Right lobe of liver (tissue), 6 donors: ENCODE data around the gene ZNF687. TPM values are rescaled to one million over a fixed set of nuclear protein-coding genes. Genes with fewer than 3 reads are reported as not detected.

ENCODE experiments used
- ATAC-seq, 4 donors: fragments of 200-7000 bp; cut with Tn5 transposase; one replicate each; pipeline ENCODE4 v1.9.1; 2020; ENCODE audit warnings: mild to moderate bottlenecking in 4 of 4, moderate library complexity in 4 of 4
- DNase-seq, 3 donors: peaks; one replicate each; pipeline ENCODE4 v3.0.0-alpha.2; 2020
- H3K27ac ChIP-seq, 3 donors: fragments of 200-600 bp; one replicate each; pipeline ENCODE4 v1.8.0; 2022
- H3K27me3 ChIP-seq, 2 donors: fragments of 200-600 bp; one replicate each; pipeline ENCODE4 v1.8.0; 2022
- H3K36me3 ChIP-seq, 4 donors: fragments of 200-600 bp; sonication (generic) in 1 of 4; one replicate each; pipeline versions ENCODE4 v1.5.1 to v1.8.0; 2017 to 2022; ENCODE audit warnings: control low read depth in 1 of 4
- H3K4me1 ChIP-seq, 4 donors: fragments of 200-600 bp; sonication (generic) in 1 of 4; one replicate each; pipeline versions ENCODE4 v1.5.1 to v1.8.0; 2017 to 2022; ENCODE audit warnings: control low read depth in 1 of 4
- H3K4me3 ChIP-seq, 3 donors: fragments of 200-600 bp; one replicate each; pipeline ENCODE4 v1.8.0; 2022
- H3K9me3 ChIP-seq, 4 donors: fragments of 200-600 bp; sonication (generic) in 1 of 4; one replicate each; pipeline versions ENCODE4 v1.5.1 to v1.8.0; 2017 to 2022; ENCODE audit warnings: control low read depth in 1 of 4
- CTCF ChIP-seq, 4 donors: fragments of 200-600 bp in 3 of 4; fragments of 450-650 bp in 1 of 4; IDR thresholded peaks; one replicate each; pipeline versions ENCODE4 v1.5.1 to v1.8.0; 2016 to 2022; ENCODE audit warnings: antibody characterized with exemption in 4 of 4, mild to moderate bottlenecking in 2 of 4
- POLR2A ChIP-seq: fragments of 450-650 bp; IDR thresholded peaks from one replicate; pipeline ENCODE4 v1.6.1; 2017; ENCODE audit warnings: antibody characterized with exemption, mild to moderate bottlenecking
- WGBS: methylation state at CpG from one replicate; pipeline ENCODE4 v1.1.6; 2018; ENCODE audit warnings: low coverage, low lambda C conversion rate; ENCODE audit not compliant: insufficient coverage; ENCODE audit errors: missing lambda C conversion rate; 5-methylcytosine and 5-hydroxymethylcytosine counted together
- intact Hi-C, 2 donors: fragments of 100-400 bp; cut with DNase I; formaldehyde crosslinking; loops; one replicate each; pipeline versions ENCODE4 v1.11.2 to v1.14.1; 2022
- total RNA-seq, 6 experiments: library from RNA; depleted of rRNA in 2 of 6; stranded (reverse); fragments of >200 nt in 2 of 6; fragmentation: NEBNext Ultra II Directional in 3 of 6; extraction: Animal tissue kit (Norgen Biotek cat#: 25700) in 3 of 6; gene quantifications; one replicate each; pipeline versions ENCODE4 v1.1.0 to v1.2.4, GENCODE V29; 2016 to 2023
- donor health status: DM: no; HTN: yes; CAD: no.
- donor health status: DM: no; HTN: no; CAD: no.
- donor health status: DM: no; HTN: no; CAD: no.
- donor health status: DM: no; HTN: yes; CAD: no.
- donor health status: DM: no; HTN: yes; CAD: no.

ZNF687 gene
- total RNA-seq, 6 experiments from 2014 or later: 7.6 to 14.2 (median 10.1) TPM

- intact Hi-C loops: no loop called here
- TF ChIP-seq CTCF (IDR thresholded peaks at IDR 0.05): no peak
- peak; percentile 74 for TF ChIP-seq POLR2A
- Histone ChIP-seq H3K4me1 (peaks cover 0 to 13% (median 4%) of the 10 kb centered on the region in 4 donors), H3K36me3 (no peaks in the 10 kb centered on the region), H3K27me3 (no peaks in the 10 kb centered on the region), H3K27ac (peak within 1 kb of the TSS; percentile 73 to 85 (median 73)), H3K4me3 (peak within 1 kb of the TSS; percentile 87 to 97 (median 94)), H3K9me3 (no peaks in the 10 kb centered on the region)
- ATAC-seq (peak; percentile 96 to 98 (median 98)), DNase-seq (peak; percentile 92 to 96 (median 94))
- 10% methylated on average over 43 of the region's 56 CpGs for WGBS
Measured at GRCh38 chr1:151254217-151255213, 27.6 kb upstream of the ZNF687 start, which contains the start of gene PSMD4. TSS of gene PSMD4 (plus strand) at chr1:151254734. CDS start at chr1:151254783, 49 bp downstream.

DNA sequence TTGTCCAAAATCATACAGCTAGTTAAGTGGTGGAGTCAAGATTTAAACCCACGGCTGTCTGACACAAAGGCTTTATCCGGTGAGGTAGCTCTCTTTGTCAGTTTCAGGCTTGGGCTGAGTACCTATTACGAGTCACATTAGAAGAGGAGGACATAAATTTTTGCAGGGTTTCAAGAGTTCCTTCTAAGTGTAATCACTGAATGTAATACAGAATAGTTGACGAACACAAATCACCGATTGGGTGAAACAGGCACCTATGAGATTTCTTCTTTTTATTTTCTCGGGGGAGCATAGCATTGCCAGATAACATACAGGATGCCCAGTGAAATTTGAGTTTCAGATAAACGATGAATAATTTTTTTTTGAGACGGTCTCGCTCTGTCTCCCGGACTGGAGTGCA lies 26.7 kb upstream of the ZNF687 start:
- Histone ChIP-seq H3K36me3 (no peaks in the 10 kb centered on the region), H3K4me3 (peak overlapping the region; percentile 87 to 97 (median 94)), H3K4me1 (peaks cover 0 to 13% (median 4%) of the 10 kb centered on the region in 4 donors), H3K9me3 (no peaks in the 10 kb centered on the region), H3K27ac (peak overlapping the region in 2 of 3 donors; percentile 73 to 85), H3K27me3 (no peaks in the 10 kb centered on the region)
- ATAC-seq (no peak), DNase-seq (no peak)
- WGBS: 11% methylated on average over 10 of the region's 10 CpGs
- intact Hi-C loops: no loop called here
- no peak for TF ChIP-seq POLR2A
- TF ChIP-seq CTCF (IDR thresholded peaks at IDR 0.05): no peak

GRCh38 chr1:151259351-151259750 lies 22.7 kb upstream of the ZNF687 start:
- no peaks in the 10 kb centered on the region for H3K27me3 ChIP-seq
- no peak for TF ChIP-seq CTCF (IDR thresholded peaks at IDR 0.05)
- no peak for TF ChIP-seq POLR2A
- H3K4me1 ChIP-seq: peaks cover 0 to 9% (median 4%) of the 10 kb centered on the region in 4 donors
- no peak for ATAC-seq
- 100% methylated on average over 2 of the region's 2 CpGs for WGBS
- H3K36me3 ChIP-seq: peaks cover 0 to 20% (median 4%) of the 10 kb centered on the region in 4 donors
- DNase-seq: no peak
- no peaks in the 10 kb centered on the region for H3K9me3 ChIP-seq
- intact Hi-C loops: no loop called here
- no peak overlapping the region for H3K27ac ChIP-seq
- no peak overlapping the region for H3K4me3 ChIP-seq

GRCh38 chr1:151265446-151266236 lies 16.5 kb upstream of the ZNF687 start:
- Histone ChIP-seq H3K4me3 (peak overlapping the region in 1 of 3 donors; percentile 27), H3K27ac (peak overlapping the region in 2 of 3 donors; percentile 46 to 80), H3K9me3 (no peaks in the 10 kb centered on the region), H3K4me1 (peaks cover 0 to 22% (median 7%) of the 10 kb centered on the region in 4 donors), H3K36me3 (peaks cover 0 to 66% (median 19%) of the 10 kb centered on the region in 4 donors), H3K27me3 (no peaks in the 10 kb centered on the region)
- ATAC-seq: peak; percentile 91 to 95 (median 94)
- intact Hi-C loops: no loop called here
- DNase-seq: peak in 1 of 3 donors; percentile 88
- 43% methylated on average over 12 of the region's 14 CpGs for WGBS
- TF ChIP-seq POLR2A (no peak), CTCF (IDR thresholded peaks at IDR 0.05) (no peak)
